Tibial artery (tissue), 4 donors: Measurements from ENCODE around the gene MACF1.

Experiments used
- DNase-seq, 2 donors: peaks; one replicate each; pipeline ENCODE4 v3.0.0-alpha.2; 2019
- H3K27ac ChIP-seq, 2 donors: fragments of 200-600 bp; sonication (generic) in 1 of 2; 1 replicate in 1 of 2; 2 replicates in 1 of 2; pipeline ENCODE4 v1.5.1; 2018 to 2019; ENCODE audit warnings: mild to moderate bottlenecking in 1 of 2
- H3K27me3 ChIP-seq, 2 donors: fragments of 200-600 bp; sonication (generic) in 1 of 2; one replicate each; pipeline versions ENCODE4 v1.5.1 to v1.6.0; 2016 to 2019
- H3K36me3 ChIP-seq, 3 donors: fragments of 200-600 bp; sonication (generic) in 2 of 3; one replicate each; pipeline ENCODE4 v1.5.1; 2016 to 2019; ENCODE audit warnings: mild to moderate bottlenecking in 2 of 3
- H3K4me1 ChIP-seq, 4 donors: fragments of 200-600 bp; sonication (generic) in 2 of 4; 1 replicate in 3 of 4; 2 replicates in 1 of 4; pipeline ENCODE4 v1.5.1; 2016 to 2019
- H3K4me3 ChIP-seq, 2 donors: fragments of 200-600 bp; sonication (generic) in 1 of 2; 1 replicate in 1 of 2; 2 replicates in 1 of 2; pipeline ENCODE4 v1.5.1; 2018 to 2019; ENCODE audit warnings: mild to moderate bottlenecking in 2 of 2
- H3K9me3 ChIP-seq, 3 donors: fragments of 200-600 bp; sonication (generic) in 1 of 3; one replicate each; pipeline ENCODE4 v1.5.1; 2016 to 2019
- intact Hi-C: fragments of 100-400 bp; cut with DNase I; formaldehyde crosslinking; loops from one replicate; pipeline ENCODE4 v1.15.0; 2023; ENCODE audit warnings: low total_unique reads
- TF ChIP-seq, protein P1 (sequence below), 2 experiments: fragments of 200-600 bp in 1 of 2; fragments of 450-650 bp in 1 of 2; IDR thresholded peaks; one replicate each; pipeline ENCODE4 v1.5.1; 2017 to 2019; ENCODE audit warnings: antibody characterized with exemption in 2 of 2, mild to moderate bottlenecking in 1 of 2, moderate library complexity in 1 of 2

Gene MACF1

DNA sequence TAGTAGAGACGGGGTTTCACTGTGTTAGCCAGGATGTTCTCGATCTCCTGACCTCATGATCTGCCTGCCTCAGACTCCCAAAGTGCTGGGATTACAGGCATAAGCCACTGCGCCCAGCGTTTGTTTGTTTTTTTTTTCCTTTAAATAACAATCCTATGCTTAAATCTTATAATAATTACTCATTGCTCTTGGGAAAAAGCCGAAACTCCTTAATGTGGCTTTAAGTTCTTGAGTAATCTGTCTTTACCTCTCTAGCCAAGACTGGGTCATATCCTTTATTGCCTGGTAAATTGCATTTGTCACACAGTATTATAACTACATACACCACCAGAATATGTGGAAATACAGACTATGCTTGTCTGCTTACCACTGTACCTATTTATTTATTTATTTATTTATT lies 97.1 kb downstream of the MACF1 start:
- no peak for DNase-seq
- H3K4me3 ChIP-seq: no peak overlapping the region
- H3K27me3 ChIP-seq: no peaks in the 10 kb centered on the region
- peaks cover 0 to 8% (median 3%) of the 10 kb centered on the region in 4 donors for H3K4me1 ChIP-seq
- TF ChIP-seq, protein P1, sequence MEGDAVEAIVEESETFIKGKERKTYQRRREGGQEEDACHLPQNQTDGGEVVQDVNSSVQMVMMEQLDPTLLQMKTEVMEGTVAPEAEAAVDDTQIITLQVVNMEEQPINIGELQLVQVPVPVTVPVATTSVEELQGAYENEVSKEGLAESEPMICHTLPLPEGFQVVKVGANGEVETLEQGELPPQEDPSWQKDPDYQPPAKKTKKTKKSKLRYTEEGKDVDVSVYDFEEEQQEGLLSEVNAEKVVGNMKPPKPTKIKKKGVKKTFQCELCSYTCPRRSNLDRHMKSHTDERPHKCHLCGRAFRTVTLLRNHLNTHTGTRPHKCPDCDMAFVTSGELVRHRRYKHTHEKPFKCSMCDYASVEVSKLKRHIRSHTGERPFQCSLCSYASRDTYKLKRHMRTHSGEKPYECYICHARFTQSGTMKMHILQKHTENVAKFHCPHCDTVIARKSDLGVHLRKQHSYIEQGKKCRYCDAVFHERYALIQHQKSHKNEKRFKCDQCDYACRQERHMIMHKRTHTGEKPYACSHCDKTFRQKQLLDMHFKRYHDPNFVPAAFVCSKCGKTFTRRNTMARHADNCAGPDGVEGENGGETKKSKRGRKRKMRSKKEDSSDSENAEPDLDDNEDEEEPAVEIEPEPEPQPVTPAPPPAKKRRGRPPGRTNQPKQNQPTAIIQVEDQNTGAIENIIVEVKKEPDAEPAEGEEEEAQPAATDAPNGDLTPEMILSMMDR (IDR thresholded peaks at IDR 0.05): no peak
- H3K9me3 ChIP-seq: no peaks in the 10 kb centered on the region
- no peak overlapping the region for H3K27ac ChIP-seq
- intact Hi-C loops: no loop called here
- H3K36me3 ChIP-seq: peaks cover 62 to 87% (median 70%) of the 10 kb centered on the region in 3 donors

DNA sequence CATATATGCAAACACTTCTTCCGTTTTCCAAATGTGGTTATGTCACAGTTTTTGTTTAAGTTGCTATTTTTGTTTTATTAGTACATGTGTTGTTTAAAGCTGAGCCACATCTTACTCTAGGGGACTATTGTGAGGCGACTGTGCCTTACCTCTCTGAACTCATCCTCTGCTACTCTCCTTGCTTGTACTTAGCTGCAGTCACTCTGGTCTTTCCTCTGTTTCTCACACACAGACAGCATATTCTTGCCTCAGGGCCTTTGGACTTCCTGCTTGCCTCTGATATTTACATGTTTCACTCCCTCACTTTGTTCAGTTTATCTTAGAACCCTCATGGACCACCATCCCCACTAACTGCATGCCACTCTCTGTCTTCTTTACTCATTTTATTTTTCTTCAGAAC lies 101.1 kb downstream of the MACF1 start:
- no peaks in the 10 kb centered on the region for H3K27me3 ChIP-seq
- DNase-seq: no peak
- H3K9me3 ChIP-seq: no peaks in the 10 kb centered on the region
- no peak overlapping the region for H3K4me3 ChIP-seq
- H3K4me1 ChIP-seq: no peaks in the 10 kb centered on the region
- H3K36me3 ChIP-seq: peaks cover 46 to 75% (median 50%) of the 10 kb centered on the region in 3 donors
- TF ChIP-seq, protein P1 (IDR thresholded peaks at IDR 0.05): no peak
- intact Hi-C loops: no loop called here
- no peak overlapping the region for H3K27ac ChIP-seq

DNA sequence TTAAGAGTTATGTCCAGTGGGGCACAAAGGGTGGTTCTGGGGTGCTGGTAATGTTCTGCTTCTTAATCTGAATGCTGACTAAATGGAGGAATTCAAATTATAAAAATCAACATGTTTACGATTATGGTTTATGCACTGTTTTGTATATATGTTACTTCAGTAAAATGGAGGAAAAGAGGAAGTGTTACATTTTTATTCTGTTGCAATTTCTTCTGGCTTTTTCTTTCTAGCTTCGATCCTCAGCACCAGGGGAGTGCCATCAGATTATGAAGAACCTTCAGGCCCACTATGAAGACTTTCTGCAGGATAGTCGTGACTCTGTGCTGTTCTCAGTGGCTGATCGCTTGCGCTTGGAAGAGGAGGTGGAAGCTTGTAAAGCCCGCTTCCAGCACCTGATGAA lies 105.5 kb downstream of the MACF1 start:
- Histone ChIP-seq H3K36me3 (peaks cover 41 to 77% (median 54%) of the 10 kb centered on the region in 3 donors), H3K4me1 (no peaks in the 10 kb centered on the region), H3K4me3 (no peak overlapping the region), H3K27me3 (no peaks in the 10 kb centered on the region), H3K27ac (no peak overlapping the region), H3K9me3 (no peaks in the 10 kb centered on the region)
- DNase-seq: no peak
- intact Hi-C loops: loop anchor here (10.0 kb wide), 1 partner anchor 125 kb away; no protein-coding TSS in a partner anchor
- TF ChIP-seq, protein P1 (IDR thresholded peaks at IDR 0.05): no peak

DNA sequence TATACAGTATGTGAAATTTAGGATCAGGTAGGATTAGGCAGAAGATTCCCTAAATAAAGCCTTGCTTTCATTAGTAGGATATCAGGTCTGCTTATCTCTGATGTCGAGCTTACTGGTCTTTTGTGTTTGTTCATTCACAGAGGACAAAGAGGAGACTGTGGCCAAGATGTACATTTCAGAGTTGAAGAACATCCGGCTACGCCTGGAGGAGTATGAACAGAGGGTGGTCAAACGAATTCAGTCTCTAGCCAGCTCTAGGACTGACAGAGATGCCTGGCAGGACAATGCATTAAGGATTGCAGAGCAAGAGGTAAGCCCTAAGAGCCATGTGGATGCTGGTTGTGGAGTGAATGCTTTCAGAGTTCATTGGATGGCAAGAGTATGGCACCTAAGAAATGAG lies 106.2 kb downstream of the MACF1 start:
- intact Hi-C loops: loop anchor here (10.0 kb wide), 1 partner anchor 124 kb away; no protein-coding TSS in a partner anchor
- Histone ChIP-seq H3K4me3 (no peak overlapping the region), H3K9me3 (no peaks in the 10 kb centered on the region), H3K36me3 (peaks cover 46 to 79% (median 59%) of the 10 kb centered on the region in 3 donors), H3K27ac (no peak overlapping the region), H3K4me1 (no peaks in the 10 kb centered on the region), H3K27me3 (no peaks in the 10 kb centered on the region)
- TF ChIP-seq, protein P1 (IDR thresholded peaks at IDR 0.05): no peak
- DNase-seq: no peak

DNA sequence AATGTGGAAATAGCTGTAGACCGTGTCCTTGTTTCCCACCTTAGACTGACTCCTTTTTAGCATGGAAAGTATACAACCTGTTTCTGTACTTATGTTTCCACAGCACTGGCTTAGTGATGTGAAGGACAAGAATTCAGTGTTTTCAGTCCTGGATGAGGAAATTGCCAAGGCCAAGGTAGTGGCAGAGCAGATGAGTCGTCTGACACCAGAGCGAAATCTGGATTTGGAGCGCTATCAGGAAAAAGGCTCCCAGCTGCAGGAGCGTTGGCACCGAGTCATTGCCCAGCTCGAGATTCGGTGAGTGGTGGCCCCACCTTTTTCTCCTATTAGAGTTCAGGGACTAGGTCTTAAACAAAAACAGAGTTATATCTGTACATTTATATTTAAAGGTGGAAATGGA lies 112.6 kb downstream of the MACF1 start:
- Histone ChIP-seq H3K9me3 (no peaks in the 10 kb centered on the region), H3K27me3 (no peaks in the 10 kb centered on the region), H3K36me3 (peaks cover 74 to 100% (median 89%) of the 10 kb centered on the region in 3 donors), H3K4me1 (no peaks in the 10 kb centered on the region), H3K4me3 (no peak overlapping the region), H3K27ac (no peak overlapping the region)
- intact Hi-C loops: loop anchor here (10.0 kb wide), 1 partner anchor 118 kb away; no protein-coding TSS in a partner anchor
- DNase-seq: no peak
- TF ChIP-seq, protein P1 (IDR thresholded peaks at IDR 0.05): no peak
